Mesendoderm (in vitro differentiated cells): ENCODE data around the gene TAOK1.

Source experiments
- DNase-seq: peaks from one replicate; pipeline ENCODE4 v3.0.0; 2013
- H2AK5ac ChIP-seq: 2 replicates; pipeline ENCODE4 v1.6.1; 2013; ENCODE audit warnings: low read length, inconsistent platforms
- H2BK120ac ChIP-seq: 2 replicates; pipeline ENCODE4 v1.6.1; 2013; ENCODE audit warnings: low read depth, mild to moderate bottlenecking, low read length, moderate library complexity, mixed read lengths
- H2BK15ac ChIP-seq: replicated peaks from 2 replicates; pipeline ENCODE4 v1.6.1; 2013; ENCODE audit warnings: low read depth, mild to moderate bottlenecking, moderate library complexity
- H2BK5ac ChIP-seq: 2 replicates; pipeline ENCODE4 v1.6.1; 2013; ENCODE audit warnings: low read length, inconsistent platforms
- H3K18ac ChIP-seq: 2 replicates; pipeline ENCODE4 v1.6.1; 2013; ENCODE audit warnings: mild to moderate bottlenecking, low read length, mixed read lengths
- H3K23ac ChIP-seq: one replicate; pipeline ENCODE4 v1.6.1; 2013; ENCODE audit warnings: low read length
- H3K27ac ChIP-seq: 2 replicates; pipeline ENCODE4 v1.5.1; 2013; ENCODE audit warnings: low read depth, mild to moderate bottlenecking, inconsistent platforms, low read length, moderate library complexity
- H3K27me3 ChIP-seq: 2 replicates; pipeline ENCODE4 v1.6.1; 2013; ENCODE audit warnings: low read length, control low read depth, mild to moderate bottlenecking, inconsistent platforms; ENCODE audit not compliant: insufficient read depth, poor library complexity
- H3K36me3 ChIP-seq: 2 replicates; pipeline ENCODE4 v1.6.1; 2013; ENCODE audit warnings: low read length, inconsistent platforms; ENCODE audit not compliant: control insufficient read depth, insufficient read depth
- H3K4ac ChIP-seq: one replicate; pipeline ENCODE4 v1.6.1; 2013; ENCODE audit warnings: low read depth, mild to moderate bottlenecking, low read length, moderate library complexity
- H3K4me1 ChIP-seq: 2 replicates; pipeline ENCODE4 v1.6.1; 2013; ENCODE audit warnings: low read depth, low read length, inconsistent platforms; ENCODE audit not compliant: control insufficient read depth
- H3K4me2 ChIP-seq: 2 replicates; pipeline ENCODE4 v1.6.1; 2013; ENCODE audit warnings: low read length
- H3K4me3 ChIP-seq: 2 replicates; pipeline ENCODE4 v1.5.1; 2013; ENCODE audit warnings: mild to moderate bottlenecking, low read length
- H3K56ac ChIP-seq: one replicate; pipeline ENCODE4 v1.6.1; 2013; ENCODE audit warnings: low read length
- H3K79me1 ChIP-seq: 2 replicates; pipeline ENCODE4 v1.6.1; 2013; ENCODE audit warnings: low read length, inconsistent platforms
- H3K79me2 ChIP-seq: 2 replicates; pipeline ENCODE4 v1.6.1; 2013; ENCODE audit warnings: mild to moderate bottlenecking, low read length; ENCODE audit not compliant: control insufficient read depth, insufficient read depth
- H3K9ac ChIP-seq: 2 replicates; pipeline ENCODE4 v1.6.1; 2013; ENCODE audit warnings: low read length, inconsistent platforms
- H4K5ac ChIP-seq: one replicate; pipeline ENCODE4 v1.6.1; 2013; ENCODE audit warnings: low read length
- H4K8ac ChIP-seq: one replicate; pipeline ENCODE4 v1.6.1; 2013; ENCODE audit warnings: low read depth, mild to moderate bottlenecking, control low read depth, low read length, moderate library complexity
- WGBS: extraction: QIAGEN DNeasy Blood & Tissue Kit; methylation state at CpG from one replicate; pipeline ENCODE4 v1.1.7; 2013; ENCODE audit warnings: low lambda C conversion rate, missing lambda C conversion rate; ENCODE audit not compliant: insufficient coverage; ENCODE audit errors: extremely low coverage; 5-methylcytosine and 5-hydroxymethylcytosine counted together

The TAOK1 gene

DNA sequence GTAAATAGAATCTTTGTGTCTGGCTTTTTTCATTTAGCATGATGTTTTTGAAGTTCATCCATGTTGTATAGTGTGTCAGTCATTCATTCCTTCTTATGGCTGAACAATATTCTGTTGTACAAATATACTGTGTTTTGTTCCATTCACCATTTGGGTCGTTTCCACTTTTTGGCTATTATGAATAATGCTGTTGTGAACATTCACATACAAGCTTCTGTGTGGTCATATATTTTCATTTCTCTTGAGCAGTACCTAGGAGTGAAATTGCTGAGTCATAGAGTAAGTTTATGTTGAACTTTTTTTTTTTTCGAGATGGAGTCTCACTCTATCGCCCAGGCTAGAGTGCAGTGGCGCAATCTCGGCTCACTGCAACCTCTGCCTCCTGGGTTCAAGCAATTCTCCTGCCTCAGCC is 32.3 kb upstream of the TAOK1 start:
- H3K4me3 ChIP-seq, result no peak overlapping the region
- no peak overlapping the region for H4K8ac ChIP-seq
- no peak overlapping the region for H2BK120ac ChIP-seq
- H3K79me2 ChIP-seq, result no peaks in the 10 kb centered on the region
- no peak for DNase-seq
- H3K27me3 ChIP-seq, result no peaks in the 10 kb centered on the region
- H4K5ac ChIP-seq, result no peak overlapping the region
- no peak overlapping the region for H3K9ac ChIP-seq
- H3K18ac ChIP-seq, result no peak overlapping the region
- no peak overlapping the region for H3K56ac ChIP-seq
- H3K79me1 ChIP-seq, result no peaks in the 10 kb centered on the region
- H3K23ac ChIP-seq, result no peak overlapping the region
- H3K4me2 ChIP-seq, result no peak overlapping the region
- no peaks in the 10 kb centered on the region for H3K4me1 ChIP-seq
- no peak overlapping the region for H3K27ac ChIP-seq
- no peak overlapping the region for H2BK5ac ChIP-seq
- WGBS, result no CpG with 5 or more reads among the region's 5 CpGs
- no peak overlapping the region for H3K4ac ChIP-seq
- H2AK5ac ChIP-seq, result no peak overlapping the region
- no peak overlapping the region for H2BK15ac ChIP-seq
- H3K36me3 ChIP-seq, result no peaks in the 10 kb centered on the region

DNA sequence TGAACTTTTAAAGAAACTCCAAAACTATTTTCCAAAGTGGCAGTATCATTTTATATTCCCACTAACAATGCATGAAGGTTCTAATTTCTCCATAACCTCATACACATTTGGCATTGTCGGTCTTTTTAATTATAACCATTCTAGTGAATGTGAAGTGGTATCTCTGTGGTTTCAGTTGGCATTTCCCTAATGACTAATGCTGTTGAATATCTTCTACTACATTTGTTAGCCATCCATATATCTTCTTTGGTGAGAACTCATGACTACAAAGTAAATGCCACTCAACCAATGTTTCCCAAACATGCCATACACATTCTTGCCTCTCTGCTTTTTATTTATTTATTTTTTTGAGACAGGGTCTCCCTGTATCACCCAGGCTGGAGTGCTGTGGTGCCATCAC is 31.7 kb upstream of the TAOK1 start:
- Histone ChIP-seq H3K4ac (no peak overlapping the region), H2BK120ac (no peak overlapping the region), H3K18ac (no peak overlapping the region), H4K8ac (no peak overlapping the region), H3K56ac (no peak overlapping the region), H3K79me2 (no peaks in the 10 kb centered on the region), H3K27me3 (no peaks in the 10 kb centered on the region), H3K9ac (no peak overlapping the region), H3K79me1 (no peaks in the 10 kb centered on the region), H3K36me3 (no peaks in the 10 kb centered on the region), H2AK5ac (no peak overlapping the region), H3K27ac (no peak overlapping the region), H3K4me1 (no peaks in the 10 kb centered on the region), H2BK15ac (no peak overlapping the region), H4K5ac (no peak overlapping the region), H3K4me2 (no peak overlapping the region), H3K23ac (no peak overlapping the region), H3K4me3 (no peak overlapping the region), H2BK5ac (no peak overlapping the region)
- DNase-seq, result no peak
- no CpG with 5 or more reads among the region's 1 CpG for WGBS

DNA sequence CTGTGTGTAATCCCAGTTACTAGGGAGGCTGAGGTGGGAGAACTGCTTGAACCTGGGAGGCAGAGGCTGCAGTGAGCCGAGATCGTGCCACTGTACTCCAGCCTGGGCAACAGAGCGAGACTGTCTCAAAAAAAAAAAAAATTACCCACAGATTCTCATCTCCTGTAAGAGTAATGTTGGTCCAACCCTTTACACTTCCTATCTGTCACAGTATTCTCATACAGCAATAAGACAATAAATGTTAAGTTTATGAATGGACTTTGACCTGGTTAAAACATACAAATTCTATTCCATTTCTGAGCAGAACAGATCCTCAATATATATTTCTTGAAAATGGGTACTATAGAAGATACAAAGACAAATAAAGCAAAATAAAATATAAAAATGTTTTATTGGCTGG is 30.4 kb upstream of the TAOK1 start:
- Histone ChIP-seq H3K4me3 (no peak overlapping the region), H3K56ac (no peak overlapping the region), H3K4me1 (no peaks in the 10 kb centered on the region), H3K18ac (no peak overlapping the region), H3K36me3 (no peaks in the 10 kb centered on the region), H2BK5ac (no peak overlapping the region), H3K27ac (no peak overlapping the region), H3K23ac (no peak overlapping the region), H3K9ac (no peak overlapping the region), H4K5ac (no peak overlapping the region), H3K79me2 (no peaks in the 10 kb centered on the region), H3K79me1 (no peaks in the 10 kb centered on the region), H3K27me3 (no peaks in the 10 kb centered on the region), H2BK120ac (no peak overlapping the region), H4K8ac (no peak overlapping the region), H3K4ac (no peak overlapping the region), H2BK15ac (no peak overlapping the region), H2AK5ac (no peak overlapping the region), H3K4me2 (no peak overlapping the region)
- no CpG with 5 or more reads among the region's 3 CpGs for WGBS
- no peak for DNase-seq

DNA sequence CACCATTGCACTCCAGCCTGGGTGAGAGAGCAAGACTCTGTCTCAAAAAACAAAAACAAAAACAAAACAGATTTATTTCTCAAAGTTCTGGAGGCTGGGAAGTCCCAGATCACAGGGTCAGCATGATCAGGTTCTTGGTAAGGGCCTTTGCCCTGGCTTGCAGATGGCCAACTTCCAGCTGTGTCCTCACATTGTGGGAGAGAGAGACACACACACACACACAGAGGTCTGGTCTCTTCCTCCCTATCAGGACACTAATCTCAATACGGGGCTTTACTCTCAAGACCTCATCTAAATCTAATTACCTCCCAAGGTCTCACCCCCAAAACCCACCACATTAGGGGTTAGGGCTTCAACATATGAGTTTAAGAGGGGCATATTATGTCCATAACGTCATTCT is 26.4 kb upstream of the TAOK1 start:
- no peak overlapping the region for H2BK15ac ChIP-seq
- H2BK120ac ChIP-seq, result no peak overlapping the region
- no peak overlapping the region for H4K5ac ChIP-seq
- no peaks in the 10 kb centered on the region for H3K79me2 ChIP-seq
- no peak overlapping the region for H3K4me3 ChIP-seq
- no peaks in the 10 kb centered on the region for H3K79me1 ChIP-seq
- H3K4me1 ChIP-seq, result no peaks in the 10 kb centered on the region
- H3K27me3 ChIP-seq, result no peaks in the 10 kb centered on the region
- H3K18ac ChIP-seq, result no peak overlapping the region
- WGBS, result no CpG with 5 or more reads among the region's 2 CpGs
- DNase-seq, result no peak
- H3K27ac ChIP-seq, result no peak overlapping the region
- H2BK5ac ChIP-seq, result no peak overlapping the region
- H3K23ac ChIP-seq, result no peak overlapping the region
- H3K36me3 ChIP-seq, result no peaks in the 10 kb centered on the region
- no peak overlapping the region for H4K8ac ChIP-seq
- H2AK5ac ChIP-seq, result no peak overlapping the region
- no peak overlapping the region for H3K9ac ChIP-seq
- no peak overlapping the region for H3K4me2 ChIP-seq
- no peak overlapping the region for H3K4ac ChIP-seq
- H3K56ac ChIP-seq, result no peak overlapping the region

DNA sequence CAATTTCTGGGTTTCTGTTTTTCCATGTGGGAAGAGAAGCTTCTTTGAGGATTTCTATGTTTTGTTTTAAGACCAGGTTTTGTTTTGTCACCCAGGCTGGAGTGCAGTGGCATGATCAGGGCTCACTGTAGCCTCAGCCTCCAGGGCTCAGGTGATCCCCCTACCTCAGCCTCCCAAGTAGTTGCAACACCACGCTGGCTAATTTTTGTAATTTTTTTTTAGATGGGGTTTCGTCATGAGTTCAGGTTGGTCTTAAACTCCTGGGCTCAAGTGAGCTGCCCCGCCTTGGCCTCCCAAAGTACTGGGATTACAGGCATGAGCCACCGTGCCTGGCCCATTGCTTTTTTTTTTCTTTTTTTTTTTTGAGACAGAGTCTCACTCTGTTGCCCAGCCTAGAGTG is 25.5 kb upstream of the TAOK1 start:
- no peaks in the 10 kb centered on the region for H3K4me1 ChIP-seq
- no peak overlapping the region for H3K9ac ChIP-seq
- no peak overlapping the region for H3K4me3 ChIP-seq
- no peak overlapping the region for H2BK120ac ChIP-seq
- no peak overlapping the region for H3K56ac ChIP-seq
- H3K4me2 ChIP-seq, result no peak overlapping the region
- no peak overlapping the region for H3K4ac ChIP-seq
- H3K18ac ChIP-seq, result no peak overlapping the region
- H4K8ac ChIP-seq, result no peak overlapping the region
- H2AK5ac ChIP-seq, result no peak overlapping the region
- H3K23ac ChIP-seq, result no peak overlapping the region
- WGBS, result no CpG with 5 or more reads among the region's 4 CpGs
- H2BK5ac ChIP-seq, result no peak overlapping the region
- no peaks in the 10 kb centered on the region for H3K79me1 ChIP-seq
- no peak overlapping the region for H2BK15ac ChIP-seq
- no peaks in the 10 kb centered on the region for H3K79me2 ChIP-seq
- DNase-seq, result no peak
- H3K36me3 ChIP-seq, result no peaks in the 10 kb centered on the region
- no peaks in the 10 kb centered on the region for H3K27me3 ChIP-seq
- H3K27ac ChIP-seq, result no peak overlapping the region
- no peak overlapping the region for H4K5ac ChIP-seq

DNA sequence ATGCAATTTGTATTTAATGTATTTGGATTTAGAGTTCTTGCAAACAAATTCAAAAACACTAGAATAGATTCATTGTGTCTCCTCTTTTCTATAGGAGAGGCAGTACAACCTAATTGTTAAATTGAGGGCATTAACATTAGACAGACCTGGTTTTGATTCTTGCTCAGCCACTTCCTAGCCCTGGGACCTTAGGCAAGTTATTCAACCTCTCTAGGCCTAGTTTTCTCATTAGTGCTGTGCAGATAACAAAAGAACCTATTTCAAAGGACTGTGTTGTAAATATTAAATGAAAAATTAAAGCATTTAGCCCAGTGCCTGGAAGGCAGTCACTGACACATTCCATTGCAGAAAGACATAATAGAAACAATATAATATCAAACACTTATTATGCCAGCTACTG is 22.0 kb upstream of the TAOK1 start:
- no peak overlapping the region for H3K27ac ChIP-seq
- no peak overlapping the region for H3K56ac ChIP-seq
- no peaks in the 10 kb centered on the region for H3K27me3 ChIP-seq
- no peaks in the 10 kb centered on the region for H3K79me2 ChIP-seq
- no peak overlapping the region for H3K4me3 ChIP-seq
- H2AK5ac ChIP-seq, result no peak overlapping the region
- no peak overlapping the region for H2BK15ac ChIP-seq
- no peak overlapping the region for H3K4me2 ChIP-seq
- H4K5ac ChIP-seq, result no peak overlapping the region
- no peaks in the 10 kb centered on the region for H3K4me1 ChIP-seq
- no peak overlapping the region for H2BK120ac ChIP-seq
- no peak overlapping the region for H2BK5ac ChIP-seq
- no peaks in the 10 kb centered on the region for H3K36me3 ChIP-seq
- H3K9ac ChIP-seq, result no peak overlapping the region
- H3K79me1 ChIP-seq, result no peaks in the 10 kb centered on the region
- H3K4ac ChIP-seq, result no peak overlapping the region
- DNase-seq, result no peak
- H3K23ac ChIP-seq, result no peak overlapping the region
- no peak overlapping the region for H4K8ac ChIP-seq
- H3K18ac ChIP-seq, result no peak overlapping the region
